Measurements from ENCODE around the gene ITCH.
"Not testable (repeated sequence)": the region's sequence is repeated elsewhere in the genome, so short reads cannot be mapped to it uniquely, and the experiment has no call there.

Gene ITCH

GRCh38 chr20:34343458-34344211, 19.4 kb upstream of the ITCH start:
- Histone ChIP-seq H3K4me1 (ENCODE audit: control insufficient read depth, insufficient read depth, low read length) (no peaks in the 10 kb centered on the region), H3K4me3 (ENCODE audit: low read length) (no peak overlapping the region), H3K27ac (ENCODE audit: low read length) (no peak overlapping the region), H3K36me3 (ENCODE audit: control insufficient read depth, insufficient read depth, low read length) (no peaks in the 10 kb centered on the region), H3K9me3 (ENCODE audit: control insufficient read depth, insufficient read depth, low read length) (no peaks in the 10 kb centered on the region), H3K27me3 (ENCODE audit: control insufficient read depth, insufficient read depth, low read length) (no peaks in the 10 kb centered on the region)
- no CpG with 5 or more reads among the region's 10 CpGs for WGBS (ENCODE audit: insufficient coverage, insufficient read length)
- no peak for DNase-seq (ENCODE audit: low read depth, low spot score)

- H3K9me3 ChIP-seq (ENCODE audit: control insufficient read depth, insufficient read depth, low read length), result no peaks in the 10 kb centered on the region
- no peak overlapping the region for H3K27ac ChIP-seq (ENCODE audit: low read length)
- WGBS (ENCODE audit: insufficient coverage, insufficient read length), result no CpG with 5 or more reads among the region's 5 CpGs
- H3K4me3 ChIP-seq (ENCODE audit: low read length), result no peak overlapping the region
- H3K27me3 ChIP-seq (ENCODE audit: control insufficient read depth, insufficient read depth, low read length), result no peaks in the 10 kb centered on the region
- H3K36me3 ChIP-seq (ENCODE audit: control insufficient read depth, insufficient read depth, low read length), result no peaks in the 10 kb centered on the region
- no peak for DNase-seq (ENCODE audit: low read depth, low spot score)
- H3K4me1 ChIP-seq (ENCODE audit: control insufficient read depth, insufficient read depth, low read length), result no peaks in the 10 kb centered on the region
Observed at GRCh38 chr20:34344238-34344637, 18.8 kb upstream of the ITCH start.

- no peak for DNase-seq (ENCODE audit: low read depth, low spot score)
- Histone ChIP-seq H3K4me1 (ENCODE audit: control insufficient read depth, insufficient read depth, low read length) (no peaks in the 10 kb centered on the region), H3K9me3 (ENCODE audit: control insufficient read depth, insufficient read depth, low read length) (no peaks in the 10 kb centered on the region), H3K4me3 (ENCODE audit: low read length) (no peak overlapping the region), H3K36me3 (ENCODE audit: control insufficient read depth, insufficient read depth, low read length) (no peaks in the 10 kb centered on the region), H3K27me3 (ENCODE audit: control insufficient read depth, insufficient read depth, low read length) (no peaks in the 10 kb centered on the region), H3K27ac (ENCODE audit: low read length) (no peak overlapping the region)
- no CpG with 5 or more reads among the region's 6 CpGs for WGBS (ENCODE audit: insufficient coverage, insufficient read length)
Observed at GRCh38 chr20:34345402-34345736, 17.7 kb upstream of the ITCH start.

- not testable (repeated sequence) for H3K4me1 ChIP-seq (ENCODE audit: control insufficient read depth, insufficient read depth, low read length); H3K27ac ChIP-seq (ENCODE audit: low read length); DNase-seq (ENCODE audit: low read depth, low spot score); H3K36me3 ChIP-seq (ENCODE audit: control insufficient read depth, insufficient read depth, low read length); H3K27me3 ChIP-seq (ENCODE audit: control insufficient read depth, insufficient read depth, low read length); H3K9me3 ChIP-seq (ENCODE audit: control insufficient read depth, insufficient read depth, low read length); H3K4me3 ChIP-seq (ENCODE audit: low read length)
- no CpG with 5 or more reads among the region's 10 CpGs for WGBS (ENCODE audit: insufficient coverage, insufficient read length)
Observed at GRCh38 chr20:34345839-34346532, 17.1 kb upstream of the ITCH start.

GRCh38 chr20:34346533-34346865, 16.6 kb upstream of the ITCH start:
- not testable (repeated sequence) for H3K36me3 ChIP-seq (ENCODE audit: control insufficient read depth, insufficient read depth, low read length); H3K27me3 ChIP-seq (ENCODE audit: control insufficient read depth, insufficient read depth, low read length); H3K27ac ChIP-seq (ENCODE audit: low read length); H3K9me3 ChIP-seq (ENCODE audit: control insufficient read depth, insufficient read depth, low read length); DNase-seq (ENCODE audit: low read depth, low spot score); H3K4me3 ChIP-seq (ENCODE audit: low read length); H3K4me1 ChIP-seq (ENCODE audit: control insufficient read depth, insufficient read depth, low read length)
- no CpG with 5 or more reads among the region's 9 CpGs for WGBS (ENCODE audit: insufficient coverage, insufficient read length)

GRCh38 chr20:34347571-34347970, 15.5 kb upstream of the ITCH start:
- no peak for DNase-seq (ENCODE audit: low read depth, low spot score)
- Histone ChIP-seq H3K4me3 (ENCODE audit: low read length) (no peak overlapping the region), H3K27ac (ENCODE audit: low read length) (no peak overlapping the region), H3K36me3 (ENCODE audit: control insufficient read depth, insufficient read depth, low read length) (no peaks in the 10 kb centered on the region), H3K27me3 (ENCODE audit: control insufficient read depth, insufficient read depth, low read length) (no peaks in the 10 kb centered on the region), H3K9me3 (ENCODE audit: control insufficient read depth, insufficient read depth, low read length) (no peaks in the 10 kb centered on the region), H3K4me1 (ENCODE audit: control insufficient read depth, insufficient read depth, low read length) (no peaks in the 10 kb centered on the region)
- WGBS (ENCODE audit: insufficient coverage, insufficient read length), result no CpG with 5 or more reads among the region's 4 CpGs

- no peak overlapping the region for H3K27ac ChIP-seq (ENCODE audit: low read length)
- WGBS (ENCODE audit: insufficient coverage, insufficient read length), result no CpG with 5 or more reads among the region's 3 CpGs
- DNase-seq (ENCODE audit: low read depth, low spot score), result no peak
Observed at GRCh38 chr20:34350095-34350494, 13.0 kb upstream of the ITCH start.

GRCh38 chr20:34353467-34353866, 9.6 kb upstream of the ITCH start:
- H3K9me3 ChIP-seq (ENCODE audit: control insufficient read depth, insufficient read depth, low read length); H3K36me3 ChIP-seq (ENCODE audit: control insufficient read depth, insufficient read depth, low read length); H3K27me3 ChIP-seq (ENCODE audit: control insufficient read depth, insufficient read depth, low read length); H3K4me3 ChIP-seq (ENCODE audit: low read length); H3K27ac ChIP-seq (ENCODE audit: low read length); H3K4me1 ChIP-seq (ENCODE audit: control insufficient read depth, insufficient read depth, low read length); DNase-seq (ENCODE audit: low read depth, low spot score): not testable (repeated sequence)
- no CpG with 5 or more reads among the region's 6 CpGs for WGBS (ENCODE audit: insufficient coverage, insufficient read length)

More at GRCh38 chr20:34350095-34350494, 13.0 kb upstream of the ITCH start:
- no peaks in the 10 kb centered on the region for H3K4me1 ChIP-seq (ENCODE audit: control insufficient read depth, insufficient read depth, low read length)
- no peaks in the 10 kb centered on the region for H3K27me3 ChIP-seq (ENCODE audit: control insufficient read depth, insufficient read depth, low read length)
- no peak overlapping the region for H3K4me3 ChIP-seq (ENCODE audit: low read length)
- H3K36me3 ChIP-seq (ENCODE audit: control insufficient read depth, insufficient read depth, low read length), result no peaks in the 10 kb centered on the region
- no peaks in the 10 kb centered on the region for H3K9me3 ChIP-seq (ENCODE audit: control insufficient read depth, insufficient read depth, low read length)

- Histone ChIP-seq H3K27me3 (ENCODE audit: control insufficient read depth, insufficient read depth, low read length) (no peaks in the 10 kb centered on the region), H3K36me3 (ENCODE audit: control insufficient read depth, insufficient read depth, low read length) (no peaks in the 10 kb centered on the region), H3K9me3 (ENCODE audit: control insufficient read depth, insufficient read depth, low read length) (no peaks in the 10 kb centered on the region), H3K4me1 (ENCODE audit: control insufficient read depth, insufficient read depth, low read length) (no peaks in the 10 kb centered on the region), H3K27ac (ENCODE audit: low read length) (no peak overlapping the region), H3K4me3 (ENCODE audit: low read length) (no peak overlapping the region)
- no peak for DNase-seq (ENCODE audit: low read depth, low spot score)
- WGBS (ENCODE audit: insufficient coverage, insufficient read length), result no CpG with 5 or more reads among the region's 2 CpGs
Observed at GRCh38 chr20:34355427-34355826, 7.6 kb upstream of the ITCH start.

GRCh38 chr20:34359729-34360128, 3.3 kb upstream of the ITCH start:
- DNase-seq (ENCODE audit: low read depth, low spot score); H3K4me3 ChIP-seq (ENCODE audit: low read length); H3K27me3 ChIP-seq (ENCODE audit: control insufficient read depth, insufficient read depth, low read length); H3K27ac ChIP-seq (ENCODE audit: low read length); H3K9me3 ChIP-seq (ENCODE audit: control insufficient read depth, insufficient read depth, low read length); H3K4me1 ChIP-seq (ENCODE audit: control insufficient read depth, insufficient read depth, low read length); H3K36me3 ChIP-seq (ENCODE audit: control insufficient read depth, insufficient read depth, low read length): not testable (repeated sequence)
- no CpG with 5 or more reads among the region's 9 CpGs for WGBS (ENCODE audit: insufficient coverage, insufficient read length)

Measured in iPS DF 6.9 (cell line).